Measurements from ENCODE around the gene EMP1. TPM values are rescaled to one million over a fixed set of nuclear protein-coding genes. Genes with fewer than 3 reads are reported as not detected.

EMP1 gene, protein sequence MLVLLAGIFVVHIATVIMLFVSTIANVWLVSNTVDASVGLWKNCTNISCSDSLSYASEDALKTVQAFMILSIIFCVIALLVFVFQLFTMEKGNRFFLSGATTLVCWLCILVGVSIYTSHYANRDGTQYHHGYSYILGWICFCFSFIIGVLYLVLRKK
- total RNA-seq (2022; extraction: Qiagen RNA extraction): 163 to 216 TPM (median 208 TPM) in 5 replicates

DNA sequence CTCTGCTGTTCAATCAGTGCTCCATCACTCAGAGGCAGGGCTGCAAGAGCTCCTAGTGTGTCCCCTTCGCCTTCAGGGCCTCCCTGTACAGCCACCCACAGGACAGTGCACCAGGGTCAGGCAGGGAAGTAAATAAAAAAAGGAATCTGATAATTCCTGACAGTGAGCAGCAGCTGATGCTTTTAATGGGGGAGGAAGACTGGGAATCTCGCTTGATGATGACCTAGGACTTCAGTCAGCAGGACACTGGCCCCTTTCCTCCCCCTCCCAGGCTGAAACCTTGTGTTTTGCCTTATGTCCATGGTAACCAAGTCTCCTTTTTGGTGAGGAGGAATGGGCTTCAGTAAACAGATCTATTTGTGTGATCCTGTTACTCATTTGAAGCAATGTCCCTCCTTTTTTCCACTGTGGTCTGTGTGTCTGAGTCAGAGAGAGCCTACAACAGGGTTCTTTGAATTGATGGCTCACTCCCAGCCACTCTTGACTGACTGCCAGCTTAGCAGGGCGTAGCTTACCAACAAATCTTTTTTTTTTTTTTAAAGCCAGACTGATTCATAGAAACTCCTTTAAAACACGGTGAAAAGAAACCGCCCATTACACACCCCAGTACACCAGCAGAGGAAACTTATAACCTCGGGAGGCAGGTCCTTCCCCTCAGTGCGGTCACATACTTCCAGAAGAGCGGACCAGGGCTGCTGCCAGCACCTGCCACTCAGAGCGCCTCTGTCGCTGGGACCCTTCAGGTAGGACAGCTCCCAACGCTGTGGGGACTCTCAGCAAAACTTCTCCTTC is at the start of gene EMP1:
EMP1 (plus strand) TSS at position 597 of the 792 bp plus-strand sequence. CDS start 14,785 bp downstream, outside the sequence.

Other genes with a start within 250 kb of the EMP1 start
- gene GPRC5D, start 244.6 kb upstream of the EMP1 start, total RNA-seq (2022; extraction: Qiagen RNA extraction): not detected in 5 replicates
- 50.6 to 59.0 TPM (median 50.8 TPM) in 5 replicates for gene HEBP1, start 196.5 kb upstream of the EMP1 start, total RNA-seq (2022; extraction: Qiagen RNA extraction)
- gene FAM234B, start 152.3 kb upstream of the EMP1 start, total RNA-seq (2022; extraction: Qiagen RNA extraction): 3.7 to 4.8 TPM (median 4.5 TPM) in 5 replicates
- 0.51 to 0.76 TPM (median 0.65 TPM) in 5 replicates for gene GSG1, start 93.1 kb upstream of the EMP1 start, total RNA-seq (2022; extraction: Qiagen RNA extraction)

All from A549 treated with dexamethasone at 1 μM for 4 hours (cell line).